ENCODE results near the gene MARCHF2.

The MARCHF2 gene

GRCh38 chr19:8487137-8487851 lies 74.2 kb downstream of the MARCHF2 start:
- no peak for TF ChIP-seq CTCF (IDR thresholded peaks at IDR 0.05)

- no peak for TF ChIP-seq CTCF (IDR thresholded peaks at IDR 0.05)
Measured at GRCh38 chr19:8488365-8488764, 75.3 kb downstream of the MARCHF2 start.

Measured in LNCAP (cell line).